PFSK-1 (cell line): ENCODE data around the gene AAK1.

Experiments
- POLR2AphosphoS5 ChIP-seq: IDR thresholded peaks from 2 replicates; pipeline ENCODE4 v1.6.1; 2012; ENCODE audit warnings: low read depth, mild to moderate bottlenecking, control low read depth, low read length, moderate library complexity
- REST ChIP-seq, 2 experiments: IDR thresholded peaks; 2 replicates each; pipeline versions ENCODE4 v1.6.1 to v1.8.0; 2011 to 2012; ENCODE audit warnings: low read depth in 2 of 2, low read length in 2 of 2, control low read depth in 1 of 2, inconsistent platforms in 1 of 2, mild to moderate bottlenecking in 1 of 2, moderate library complexity in 1 of 2; ENCODE audit not compliant: insufficient read depth in 1 of 2
- SIN3A ChIP-seq: IDR thresholded peaks from 2 replicates; pipeline ENCODE4 v1.6.1; 2012; ENCODE audit warnings: mild to moderate bottlenecking, low read length, moderate library complexity, borderline replicate concordance; ENCODE audit not compliant: insufficient read depth

GRCh38 chr2:69676146-69676545 is 32.6 kb upstream of the AAK1 start:
- TF ChIP-seq POLR2AphosphoS5 (no peak), SIN3A (no peak), REST (IDR thresholded peaks at IDR 0.05; ENCODE audit: insufficient read depth in 1 of 2, low read depth in 2 of 2, low read length in 2 of 2) (no peak)
